ENCODE data around the gene NPHP4.

The NPHP4 gene

GRCh38 chr1:5971471-5972197 is 20.6 kb downstream of the NPHP4 start:
- no peak overlapping the region for H3K4me2 ChIP-seq (ENCODE audit: low read length)
- DNase-seq: no peak
- no peaks in the 10 kb centered on the region for H3K4me1 ChIP-seq (ENCODE audit: control insufficient read depth, low read depth, low read length)
- no peak overlapping the region for H3K9ac ChIP-seq (ENCODE audit: low read length)
- no peak overlapping the region for H2BK120ac ChIP-seq (ENCODE audit: low read depth, low read length)
- H3K79me1 ChIP-seq (ENCODE audit: low read length): no peaks in the 10 kb centered on the region
- no peak overlapping the region for H3K4ac ChIP-seq (ENCODE audit: low read depth, low read length)
- H3K18ac ChIP-seq (ENCODE audit: low read length): no peak overlapping the region
- no peaks in the 10 kb centered on the region for H3K27me3 ChIP-seq (ENCODE audit: insufficient read depth, low read length, poor library complexity)
- no peak overlapping the region for H3K56ac ChIP-seq (ENCODE audit: low read length)
- no peak overlapping the region for H2AK5ac ChIP-seq (ENCODE audit: low read length)
- no peak overlapping the region for H2BK5ac ChIP-seq (ENCODE audit: low read length)
- H3K4me3 ChIP-seq (ENCODE audit: low read length): no peak overlapping the region
- no peak overlapping the region for H4K5ac ChIP-seq (ENCODE audit: low read length)
- H3K79me2 ChIP-seq (ENCODE audit: control insufficient read depth, insufficient read depth, low read length): no peaks in the 10 kb centered on the region
- H4K8ac ChIP-seq (ENCODE audit: low read depth, low read length): no peak overlapping the region
- H3K36me3 ChIP-seq (ENCODE audit: control insufficient read depth, insufficient read depth, low read length): no peaks in the 10 kb centered on the region
- no peak overlapping the region for H2BK15ac ChIP-seq (replicated peaks; ENCODE audit: low read depth)
- WGBS (ENCODE audit: extremely low coverage, insufficient coverage, low lambda C conversion rate): no CpG with 5 or more reads among the region's 22 CpGs
- H3K23ac ChIP-seq (ENCODE audit: low read length): no peak overlapping the region
- no peak overlapping the region for H3K27ac ChIP-seq (ENCODE audit: low read depth, low read length)

- Histone ChIP-seq H3K27ac (ENCODE audit: low read depth, low read length) (no peak overlapping the region), H3K23ac (ENCODE audit: low read length) (no peak overlapping the region), H3K56ac (ENCODE audit: low read length) (no peak overlapping the region), H3K79me2 (ENCODE audit: control insufficient read depth, insufficient read depth, low read length) (no peaks in the 10 kb centered on the region), H2BK120ac (ENCODE audit: low read depth, low read length) (no peak overlapping the region), H4K5ac (ENCODE audit: low read length) (no peak overlapping the region), H3K4me2 (ENCODE audit: low read length) (no peak overlapping the region), H3K79me1 (ENCODE audit: low read length) (no peaks in the 10 kb centered on the region), H3K18ac (ENCODE audit: low read length) (no peak overlapping the region), H2AK5ac (ENCODE audit: low read length) (no peak overlapping the region), H3K9ac (ENCODE audit: low read length) (no peak overlapping the region), H4K8ac (ENCODE audit: low read depth, low read length) (no peak overlapping the region), H3K27me3 (ENCODE audit: insufficient read depth, low read length, poor library complexity) (no peaks in the 10 kb centered on the region), H3K4ac (ENCODE audit: low read depth, low read length) (no peak overlapping the region), H3K36me3 (ENCODE audit: control insufficient read depth, insufficient read depth, low read length) (no peaks in the 10 kb centered on the region), H3K4me3 (ENCODE audit: low read length) (no peak overlapping the region), H3K4me1 (ENCODE audit: control insufficient read depth, low read depth, low read length) (no peaks in the 10 kb centered on the region), H2BK5ac (ENCODE audit: low read length) (no peak overlapping the region), H2BK15ac (replicated peaks; ENCODE audit: low read depth) (no peak overlapping the region)
- no CpG with 5 or more reads among the region's 13 CpGs for WGBS (ENCODE audit: extremely low coverage, insufficient coverage, low lambda C conversion rate)
- DNase-seq: no peak
Observed at GRCh38 chr1:5970610-5971273, 21.5 kb downstream of the NPHP4 start.

GRCh38 chr1:5969168-5969567 is 23.1 kb downstream of the NPHP4 start:
- no peak overlapping the region for H3K23ac ChIP-seq (ENCODE audit: low read length)
- H2BK120ac ChIP-seq (ENCODE audit: low read depth, low read length): no peak overlapping the region
- no peaks in the 10 kb centered on the region for H3K27me3 ChIP-seq (ENCODE audit: insufficient read depth, low read length, poor library complexity)
- no peaks in the 10 kb centered on the region for H3K79me2 ChIP-seq (ENCODE audit: control insufficient read depth, insufficient read depth, low read length)
- H3K4ac ChIP-seq (ENCODE audit: low read depth, low read length): no peak overlapping the region
- WGBS (ENCODE audit: extremely low coverage, insufficient coverage, low lambda C conversion rate): no CpG with 5 or more reads among the region's 10 CpGs
- H3K36me3 ChIP-seq (ENCODE audit: control insufficient read depth, insufficient read depth, low read length): no peaks in the 10 kb centered on the region
- no peak for DNase-seq
- no peak overlapping the region for H3K18ac ChIP-seq (ENCODE audit: low read length)
- H3K4me3 ChIP-seq (ENCODE audit: low read length): no peak overlapping the region
- H3K4me1 ChIP-seq (ENCODE audit: control insufficient read depth, low read depth, low read length): no peaks in the 10 kb centered on the region
- no peak overlapping the region for H4K5ac ChIP-seq (ENCODE audit: low read length)
- H3K4me2 ChIP-seq (ENCODE audit: low read length): no peak overlapping the region
- H4K8ac ChIP-seq (ENCODE audit: low read depth, low read length): no peak overlapping the region
- H3K27ac ChIP-seq (ENCODE audit: low read depth, low read length): no peak overlapping the region
- H2BK5ac ChIP-seq (ENCODE audit: low read length): no peak overlapping the region
- no peak overlapping the region for H3K56ac ChIP-seq (ENCODE audit: low read length)
- H2BK15ac ChIP-seq (replicated peaks; ENCODE audit: low read depth): no peak overlapping the region
- H2AK5ac ChIP-seq (ENCODE audit: low read length): no peak overlapping the region
- H3K9ac ChIP-seq (ENCODE audit: low read length): no peak overlapping the region
- no peaks in the 10 kb centered on the region for H3K79me1 ChIP-seq (ENCODE audit: low read length)

- no CpG with 5 or more reads among the region's 11 CpGs for WGBS (ENCODE audit: extremely low coverage, insufficient coverage, low lambda C conversion rate)
- no peak overlapping the region for H3K9ac ChIP-seq (ENCODE audit: low read length)
Observed at GRCh38 chr1:5968161-5968736, 24.0 kb downstream of the NPHP4 start.

GRCh38 chr1:5967351-5968160 is 24.7 kb downstream of the NPHP4 start:
- Histone ChIP-seq H2BK15ac (replicated peaks; ENCODE audit: low read depth) (no peak overlapping the region), H4K8ac (ENCODE audit: low read depth, low read length) (no peak overlapping the region), H3K4ac (ENCODE audit: low read depth, low read length) (no peak overlapping the region), H3K23ac (ENCODE audit: low read length) (no peak overlapping the region), H3K56ac (ENCODE audit: low read length) (no peak overlapping the region), H3K79me2 (ENCODE audit: control insufficient read depth, insufficient read depth, low read length) (no peaks in the 10 kb centered on the region), H2BK5ac (ENCODE audit: low read length) (no peak overlapping the region), H3K9ac (ENCODE audit: low read length) (no peak overlapping the region), H2AK5ac (ENCODE audit: low read length) (no peak overlapping the region), H2BK120ac (ENCODE audit: low read depth, low read length) (no peak overlapping the region), H4K5ac (ENCODE audit: low read length) (no peak overlapping the region), H3K18ac (ENCODE audit: low read length) (no peak overlapping the region), H3K4me3 (ENCODE audit: low read length) (no peak overlapping the region), H3K27me3 (ENCODE audit: insufficient read depth, low read length, poor library complexity) (no peaks in the 10 kb centered on the region), H3K4me2 (ENCODE audit: low read length) (no peak overlapping the region), H3K4me1 (ENCODE audit: control insufficient read depth, low read depth, low read length) (no peaks in the 10 kb centered on the region), H3K36me3 (ENCODE audit: control insufficient read depth, insufficient read depth, low read length) (no peaks in the 10 kb centered on the region), H3K79me1 (ENCODE audit: low read length) (no peaks in the 10 kb centered on the region), H3K27ac (ENCODE audit: low read depth, low read length) (no peak overlapping the region)
- no CpG with 5 or more reads among the region's 23 CpGs for WGBS (ENCODE audit: extremely low coverage, insufficient coverage, low lambda C conversion rate)
- no peak for DNase-seq

More at GRCh38 chr1:5968161-5968736, 24.0 kb downstream of the NPHP4 start:
- Histone ChIP-seq H3K79me1 (ENCODE audit: low read length) (no peaks in the 10 kb centered on the region), H4K8ac (ENCODE audit: low read depth, low read length) (no peak overlapping the region), H4K5ac (ENCODE audit: low read length) (no peak overlapping the region), H3K27me3 (ENCODE audit: insufficient read depth, low read length, poor library complexity) (no peaks in the 10 kb centered on the region), H3K18ac (ENCODE audit: low read length) (no peak overlapping the region), H3K4ac (ENCODE audit: low read depth, low read length) (no peak overlapping the region), H2AK5ac (ENCODE audit: low read length) (no peak overlapping the region), H3K79me2 (ENCODE audit: control insufficient read depth, insufficient read depth, low read length) (no peaks in the 10 kb centered on the region), H3K23ac (ENCODE audit: low read length) (no peak overlapping the region), H2BK120ac (ENCODE audit: low read depth, low read length) (no peak overlapping the region), H3K4me1 (ENCODE audit: control insufficient read depth, low read depth, low read length) (no peaks in the 10 kb centered on the region), H2BK15ac (replicated peaks; ENCODE audit: low read depth) (no peak overlapping the region), H3K4me2 (ENCODE audit: low read length) (no peak overlapping the region), H2BK5ac (ENCODE audit: low read length) (no peak overlapping the region), H3K4me3 (ENCODE audit: low read length) (no peak overlapping the region), H3K36me3 (ENCODE audit: control insufficient read depth, insufficient read depth, low read length) (no peaks in the 10 kb centered on the region), H3K56ac (ENCODE audit: low read length) (no peak overlapping the region), H3K27ac (ENCODE audit: low read depth, low read length) (no peak overlapping the region)
- DNase-seq: no peak
